NB4 (cell line): ENCODE measurements around the gene CYP19A1.

Experiments used
- DNase-seq: peaks from one replicate; pipeline ENCODE4 v3.0.0; 2010; ENCODE audit warnings: low read depth
- H3K4me3 ChIP-seq: one replicate; pipeline ENCODE4 v1.5.1; 2011; ENCODE audit warnings: mild to moderate bottlenecking, low read depth, low read length, moderate library complexity
- CTCF ChIP-seq: IDR thresholded peaks from one replicate; pipeline ENCODE4 v1.5.1; 2012; ENCODE audit warnings: low read depth, low read length
- MAX ChIP-seq: IDR thresholded peaks from 2 replicates; pipeline ENCODE4 v1.6.1; 2011; ENCODE audit warnings: low read depth, low read length
- MYC ChIP-seq: IDR thresholded peaks from 2 replicates; pipeline ENCODE4 v1.6.1; 2011; ENCODE audit warnings: low read depth, low read length
- POLR2A ChIP-seq: IDR thresholded peaks from 2 replicates; pipeline ENCODE4 v1.6.1; 2011; ENCODE audit warnings: mild to moderate bottlenecking; ENCODE audit not compliant: insufficient read length; ENCODE audit errors: extremely low read depth

Gene CYP19A1

DNA sequence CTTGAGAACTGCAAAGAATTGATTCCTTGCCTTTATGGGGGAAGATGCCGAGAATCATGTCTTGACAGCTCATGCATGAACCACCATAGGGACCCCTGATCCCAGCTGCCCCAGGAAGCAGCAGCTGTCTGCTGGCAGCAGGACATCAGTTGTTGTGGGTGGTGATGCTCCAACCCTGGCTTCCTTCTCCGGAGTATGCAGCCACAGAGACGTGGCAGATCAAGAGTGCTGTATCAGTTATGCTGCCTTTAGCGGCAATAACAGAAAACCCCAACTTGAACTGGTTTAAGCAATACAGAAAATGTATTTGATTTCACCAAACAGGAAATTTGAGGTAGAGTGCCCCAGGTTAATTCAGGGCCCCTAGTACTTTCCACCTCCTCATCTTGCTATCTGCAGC is 151.5 kb downstream of the CYP19A1 start:
- no peak overlapping the region for H3K4me3 ChIP-seq
- no peak for DNase-seq
- TF ChIP-seq MYC (no peak), CTCF (no peak), POLR2A (no peak), MAX (no peak)

GRCh38 chr15:51186181-51186705 is 152.2 kb downstream of the CYP19A1 start:
- no peak for DNase-seq
- TF ChIP-seq CTCF (no peak), POLR2A (no peak), MAX (no peak), MYC (no peak)
- H3K4me3 ChIP-seq = no peak overlapping the region

GRCh38 chr15:51185213-51186159 is 152.9 kb downstream of the CYP19A1 start:
- no peak overlapping the region for H3K4me3 ChIP-seq
- TF ChIP-seq CTCF = no peak
- TF ChIP-seq MAX = no peak
- no peak for TF ChIP-seq POLR2A
- no peak for TF ChIP-seq MYC
- no peak for DNase-seq

GRCh38 chr15:51184627-51185026 is 153.8 kb downstream of the CYP19A1 start:
- no peak overlapping the region for H3K4me3 ChIP-seq
- no peak for DNase-seq
- TF ChIP-seq POLR2A (no peak), MAX (no peak), MYC (no peak), CTCF (no peak)

DNA sequence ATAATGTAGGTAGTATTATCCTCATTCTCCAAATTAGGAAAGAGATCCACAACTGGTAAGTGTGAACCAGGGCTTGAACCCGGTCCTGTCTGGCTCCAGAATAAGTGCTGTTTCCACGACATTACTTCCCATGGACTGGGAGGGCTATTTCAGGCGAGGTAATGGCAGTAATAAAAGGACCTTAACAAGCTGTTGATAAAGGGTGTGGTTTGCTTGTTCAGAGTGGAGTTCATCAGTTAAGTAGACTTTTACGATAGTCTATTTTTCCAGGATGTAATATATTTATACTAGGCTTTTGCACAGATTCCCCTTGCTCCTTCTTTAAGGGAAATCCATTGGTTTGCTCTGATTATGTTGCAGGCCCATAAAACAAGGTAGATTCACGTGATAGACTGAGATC is 155.3 kb downstream of the CYP19A1 start:
- no peak overlapping the region for H3K4me3 ChIP-seq
- DNase-seq = no peak
- TF ChIP-seq POLR2A = no peak
- TF ChIP-seq MAX = no peak
- TF ChIP-seq CTCF = no peak
- no peak for TF ChIP-seq MYC
